GM23338 (cell line): Measurements from ENCODE around the gene FAM174C. TPM values are rescaled to one million over a fixed set of nuclear protein-coding genes. Genes with fewer than 3 reads are reported as not detected.

Source experiments
- ATAC-seq: fragments of 200-7000 bp; cut with Tn5 transposase; 3 replicates; pipeline ENCODE4 v1.9.1; 2020
- DNase-seq: peaks from one replicate; pipeline ENCODE4 v3.0.0-alpha.2; 2015; ENCODE audit warnings: low spot score
- H2AFZ ChIP-seq: fragments of 200-600 bp; sonication (generic); 2 replicates; pipeline ENCODE4 v1.8.0; 2016; ENCODE audit warnings: antibody characterized with exemption, mild to moderate bottlenecking, moderate library complexity
- H3F3A ChIP-seq: fragments of 200-600 bp; sonication (generic); replicated peaks from 2 replicates; pipeline ENCODE4 v1.8.0; 2017; ENCODE audit warnings: antibody characterized with exemption, mixed run types, low read depth
- H3K27ac ChIP-seq: fragments of 200-600 bp; sonication (generic); 2 replicates; pipeline ENCODE4 v1.6.1; 2016; ENCODE audit warnings: low read depth
- H3K27me3 ChIP-seq: fragments of 200-600 bp; sonication (generic); 2 replicates; pipeline ENCODE4 v1.8.0; 2016; ENCODE audit warnings: mild to moderate bottlenecking, mixed run types, moderate library complexity; ENCODE audit not compliant: insufficient read depth
- H3K36me3 ChIP-seq: fragments of 200-600 bp; sonication (generic); 2 replicates; pipeline ENCODE4 v1.8.0; 2016; ENCODE audit warnings: mild to moderate bottlenecking; ENCODE audit not compliant: insufficient read depth
- H3K4me1 ChIP-seq: fragments of 200-600 bp; sonication (generic); 2 replicates; pipeline ENCODE4 v1.8.0; 2016; ENCODE audit warnings: mild to moderate bottlenecking, moderate library complexity; ENCODE audit not compliant: insufficient read depth
- H3K4me2 ChIP-seq: fragments of 200-600 bp; sonication (generic); 2 replicates; pipeline ENCODE4 v1.7.1; 2017; ENCODE audit warnings: mixed run types
- H3K4me3 ChIP-seq: fragments of 200-600 bp; sonication (generic); 2 replicates; pipeline ENCODE4 v1.6.1; 2016; ENCODE audit warnings: mixed run types
- H3K79me2 ChIP-seq: fragments of 200-600 bp; sonication (generic); replicated peaks from 2 replicates; pipeline ENCODE4 v1.8.0; 2017; ENCODE audit warnings: mild to moderate bottlenecking; ENCODE audit not compliant: insufficient read depth
- H3K9me2 ChIP-seq: fragments of 200-600 bp; sonication (generic); 2 replicates; pipeline ENCODE4 v1.8.0; 2017; ENCODE audit not compliant: insufficient read depth
- H4K20me1 ChIP-seq: fragments of 200-600 bp; sonication (generic); replicated peaks from 2 replicates; pipeline ENCODE4 v1.8.0; 2017; ENCODE audit warnings: mild to moderate bottlenecking; ENCODE audit not compliant: insufficient read depth
- H3K27ac Mint-ChIP-seq: 2 replicates; pipeline ENCODE4 v1.8.0; 2020; ENCODE audit warnings: inconsistent platforms, mild to moderate bottlenecking, moderate library complexity, mixed read lengths
- H3K27me3 Mint-ChIP-seq: 3 replicates; pipeline ENCODE4 v1.8.0; 2022; ENCODE audit warnings: low read depth, mild to moderate bottlenecking, moderate library complexity, mixed read lengths, inconsistent platforms; ENCODE audit not compliant: insufficient read depth, poor library complexity
- H3K36me3 Mint-ChIP-seq: 3 replicates; pipeline ENCODE4 v1.8.0; 2021; ENCODE audit warnings: low read depth, mild to moderate bottlenecking, inconsistent platforms, moderate library complexity, mixed read lengths
- H3K4me1 Mint-ChIP-seq: 3 replicates; pipeline ENCODE4 v1.8.0; 2020; ENCODE audit warnings: mild to moderate bottlenecking, inconsistent platforms, mixed read lengths
- H3K4me3 Mint-ChIP-seq: 3 replicates; pipeline ENCODE4 v1.8.0; 2021; ENCODE audit warnings: moderate library complexity, mild to moderate bottlenecking, inconsistent platforms, mixed read lengths
- H3K9me3 Mint-ChIP-seq: 3 replicates; pipeline ENCODE4 v1.8.0; 2020; ENCODE audit warnings: moderate library complexity, mild to moderate bottlenecking, inconsistent platforms, mixed read lengths
- CTCF ChIP-seq, 2 experiments: fragments of 200-600 bp in 1 of 2; sonication (generic) in 1 of 2; conservative IDR thresholded peaks; 2 replicates each; pipeline versions ENCODE4 v1.5.1 to v1.6.1; 2016 to 2017; ENCODE audit warnings: antibody characterized with exemption in 2 of 2, low read depth in 2 of 2, mild to moderate bottlenecking in 2 of 2, moderate library complexity in 1 of 2
- ETS1 ChIP-seq: IDR thresholded peaks from 2 replicates; pipeline ENCODE4 v1.6.1; 2016; ENCODE audit warnings: antibody characterized with exemption
- EZH2 ChIP-seq: fragments of 200-600 bp; sonication (generic); IDR thresholded peaks from one replicate; pipeline ENCODE4 v1.8.0; 2017; ENCODE audit warnings: antibody characterized with exemption, mild to moderate bottlenecking, low read depth; ENCODE audit not compliant: unreplicated experiment
- EZH2phosphoT487 ChIP-seq: fragments of 200-600 bp; sonication (generic); IDR thresholded peaks from one replicate; pipeline ENCODE4 v1.8.1; 2018; ENCODE audit warnings: antibody characterized with exemption; ENCODE audit not compliant: unreplicated experiment
- JUNB ChIP-seq: IDR thresholded peaks from one replicate; pipeline ENCODE4 v1.6.1; 2016; ENCODE audit warnings: antibody characterized with exemption; ENCODE audit not compliant: unreplicated experiment
- NANOG ChIP-seq: IDR thresholded peaks from 2 replicates; pipeline ENCODE4 v1.6.1; 2016; ENCODE audit warnings: antibody characterized with exemption, borderline replicate concordance
- STAT1 ChIP-seq: IDR thresholded peaks from one replicate; pipeline ENCODE4 v1.6.1; 2016; ENCODE audit warnings: antibody characterized with exemption; ENCODE audit not compliant: unreplicated experiment
- ZNF114 ChIP-seq: fragments of 250-450 bp; sonication (Bioruptor Pico); IDR thresholded peaks from 2 replicates; pipeline ENCODE4 v1.5.0; 2020; ENCODE audit warnings: mild to moderate bottlenecking, moderate library complexity
- ZNF462 ChIP-seq: fragments of 250-450 bp; sonication (Bioruptor Pico); IDR thresholded peaks from 2 replicates; pipeline ENCODE4 v1.5.0; 2020; ENCODE audit warnings: mild to moderate bottlenecking, moderate library complexity
- polyA plus RNA-seq: library from polyadenylated mRNA; unstranded; fragments of >200 nt; fragmentation: Nextera tagmentation; extraction: Ambion mirVana; gene quantifications from 2 replicates; pipeline ENCODE4 v1.2.1, GENCODE V29; 2016
- total RNA-seq: library from RNA; depleted of rRNA; stranded (reverse); fragments of >200 nt; shearing (Covaris generic); gene quantifications from 2 replicates; pipeline ENCODE4 v1.2.3, GENCODE V29; 2014

FAM174C gene
- total and polyA plus RNA-seq, 2 experiments from 2014 or later: 60.4 to 68.0 TPM

GRCh38 chr19:1234051-1234954 is 41.0 kb upstream of the FAM174C start (continued):
- TF ChIP-seq CTCF (conservative IDR thresholded peaks at IDR 0.05; ENCODE audit: low read depth in 2 of 2) (no peak), EZH2phosphoT487 (no peak)

- Mint-ChIP-seq H3K4me1 (peaks cover 12% of the 10 kb centered on the region), H3K36me3 (peaks cover 4% of the 10 kb centered on the region; the same call in 1 of the 3 replicates), H3K27ac (no peak overlapping the region), H3K9me3 (no peaks in the 10 kb centered on the region), H3K27me3 (peaks cover 6% of the 10 kb centered on the region), H3K4me3 (no peak overlapping the region)
- H4K20me1 ChIP-seq: peaks cover 4% of the 10 kb centered on the region
- H3K27me3 ChIP-seq: no peaks in the 10 kb centered on the region
- H3K79me2 ChIP-seq: no peaks in the 10 kb centered on the region
- no peak overlapping the region for H3K4me3 ChIP-seq
- ATAC-seq (no peak), DNase-seq (no peak)
- H3F3A ChIP-seq: peaks cover 29% of the 10 kb centered on the region
- H3K4me2 ChIP-seq: no peak overlapping the region
- H3K27ac ChIP-seq: no peak overlapping the region
- H3K36me3 ChIP-seq: no peaks in the 10 kb centered on the region
- no peak overlapping the region for H2AFZ ChIP-seq
- no peaks in the 10 kb centered on the region for H3K9me2 ChIP-seq
- peaks cover 12% of the 10 kb centered on the region; the same call in 1 of the 2 replicates for H3K4me1 ChIP-seq
- TF ChIP-seq JUNB: no peak
- no peak for TF ChIP-seq EZH2
- TF ChIP-seq ZNF114 (CRISPR knock-in tag): no peak
- TF ChIP-seq STAT1: no peak
- TF ChIP-seq ZNF462 (CRISPR knock-in tag): no peak
- TF ChIP-seq CTCF (conservative IDR thresholded peaks at IDR 0.05; ENCODE audit: low read depth in 2 of 2): no peak
- TF ChIP-seq NANOG: no peak
- TF ChIP-seq ETS1: no peak
- TF ChIP-seq EZH2phosphoT487: no peak
These were observed 40.4 kb upstream of the FAM174C start for GRCh38 chr19:1234955-1235380.
